M059J (cell line): Measurements from ENCODE around the gene ASF1A. TPM values are rescaled to one million over a fixed set of nuclear protein-coding genes. Genes with fewer than 3 reads are reported as not detected.
A peak's percentile ranks its signal among the peaks of the same experiment; 100 is the strongest.

Source experiments
- DNase-seq: peaks from one replicate; pipeline ENCODE4 v3.0.0-alpha.2; 2012; ENCODE audit warnings: low read depth
- total RNA-seq: library from RNA; depleted of rRNA; stranded (reverse); fragments of >200 nt; shearing (Covaris generic); gene quantifications from 2 replicates; pipeline ENCODE4 v1.2.3, GENCODE V29; 2014

The ASF1A gene
- total RNA-seq, 1 experiment from 2014 or later = 24.2 TPM

DNA sequence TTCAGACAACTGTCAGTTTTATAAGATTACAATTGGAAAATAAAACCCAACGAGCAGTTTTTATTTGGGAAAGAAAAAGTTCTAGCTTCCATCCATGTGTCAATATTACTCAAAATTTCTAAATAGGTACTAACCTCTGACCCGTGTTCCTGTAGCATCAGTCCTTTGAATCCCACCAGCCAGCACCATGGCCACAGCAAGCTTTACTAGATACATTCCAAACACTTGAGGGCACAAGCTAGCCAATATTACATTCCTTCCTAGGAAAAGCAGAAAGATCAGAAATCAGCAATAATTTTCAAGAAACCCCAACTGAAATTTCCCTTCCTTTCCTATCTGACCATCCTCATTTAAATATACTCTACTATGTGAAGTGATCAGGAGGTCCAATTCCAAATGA is 19.2 kb downstream of the ASF1A start:
- no peak for DNase-seq

DNA sequence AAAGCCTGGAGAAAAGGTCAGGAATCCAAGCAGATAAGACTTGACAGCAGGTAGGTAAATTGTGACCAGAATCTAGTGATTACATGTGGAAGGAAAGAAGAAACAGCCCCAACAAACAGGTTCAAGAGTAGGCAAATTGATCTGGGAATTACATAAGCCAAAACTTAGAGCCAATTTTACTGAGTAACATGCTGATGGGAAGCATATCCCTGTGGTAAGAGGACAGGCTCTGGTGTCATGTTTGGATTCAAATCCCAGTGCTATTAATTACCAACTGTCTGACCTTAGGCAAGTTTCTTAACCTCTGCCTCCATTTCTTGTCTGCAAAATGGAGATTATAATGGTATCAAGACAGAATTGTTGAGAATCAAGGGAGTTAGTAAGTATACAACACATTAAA is 20.6 kb downstream of the ASF1A start:
- no peak for DNase-seq

DNA sequence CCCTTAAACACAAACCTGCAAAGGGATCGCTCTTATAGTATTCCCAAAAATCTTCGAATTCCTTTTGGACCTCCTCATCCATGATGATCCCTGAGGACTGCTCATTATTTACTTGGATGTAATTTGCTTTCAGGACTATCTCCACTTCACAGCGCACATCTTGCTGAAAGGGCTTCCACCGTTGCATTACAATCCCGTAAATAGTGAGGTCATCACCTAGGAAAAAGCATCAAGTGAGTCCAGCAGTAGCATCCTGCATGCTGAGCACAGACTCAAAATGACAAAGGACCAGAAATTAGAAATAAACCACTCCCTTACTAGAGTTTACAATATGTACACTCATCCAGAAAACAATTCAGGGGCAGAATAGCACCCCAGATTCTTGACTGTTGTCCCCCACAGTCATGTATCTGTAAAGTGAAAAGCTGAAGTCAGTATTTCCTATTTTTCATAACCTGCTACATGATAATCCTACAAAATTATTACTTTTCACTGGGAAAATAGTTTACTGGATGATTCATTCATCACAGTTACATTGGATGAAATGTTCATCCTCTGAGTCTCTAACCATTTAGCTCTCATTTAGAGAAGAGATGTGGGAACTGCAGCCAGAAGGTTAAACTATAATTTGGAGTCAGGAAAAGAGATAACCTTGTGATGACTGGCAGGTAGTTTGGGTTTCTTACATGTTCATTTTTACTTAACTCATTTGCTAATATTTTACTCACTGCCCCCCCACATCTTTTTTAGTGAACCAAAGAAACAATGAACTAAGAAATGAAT is 23.8 kb downstream of the ASF1A start:
- DNase-seq = no peak

DNA sequence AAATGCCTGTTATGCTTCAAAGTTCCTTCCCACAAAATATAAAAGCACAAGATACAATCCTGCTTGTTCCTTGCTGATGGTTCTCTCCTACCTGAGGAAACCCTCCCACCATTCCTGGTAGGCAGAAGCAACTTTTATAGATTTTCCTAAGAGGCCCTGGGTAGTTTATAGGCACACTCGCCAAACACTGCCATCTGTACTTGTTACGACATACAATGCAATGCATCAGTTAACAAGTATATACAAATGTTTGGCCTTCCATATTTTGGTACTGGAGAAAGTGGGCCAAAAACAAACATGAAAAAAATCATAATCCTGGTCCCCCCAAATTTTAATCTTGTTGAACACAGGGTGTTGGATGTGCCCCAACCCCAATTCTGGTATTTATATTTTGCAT is 24.4 kb downstream of the ASF1A start:
- no peak for DNase-seq

DNA sequence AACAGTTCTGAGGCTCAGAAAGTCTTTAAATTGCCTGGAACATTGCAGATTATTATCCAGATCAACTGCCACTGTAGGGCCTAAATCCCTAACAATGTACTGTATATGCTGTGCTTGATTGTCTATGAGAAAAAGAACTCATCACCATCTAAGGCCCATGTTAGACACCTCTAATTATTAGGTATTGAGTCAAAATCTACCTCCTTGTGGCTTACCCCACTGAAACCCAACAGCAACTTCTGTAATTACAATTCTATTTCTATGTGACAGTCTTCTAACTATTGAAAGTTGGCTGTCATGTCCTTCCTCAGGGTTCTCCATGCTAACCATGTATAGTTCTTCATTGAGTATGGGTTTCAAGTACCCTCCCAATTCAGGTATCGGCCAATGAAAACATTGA is 27.1 kb downstream of the ASF1A start:
- DNase-seq = no peak

DNA sequence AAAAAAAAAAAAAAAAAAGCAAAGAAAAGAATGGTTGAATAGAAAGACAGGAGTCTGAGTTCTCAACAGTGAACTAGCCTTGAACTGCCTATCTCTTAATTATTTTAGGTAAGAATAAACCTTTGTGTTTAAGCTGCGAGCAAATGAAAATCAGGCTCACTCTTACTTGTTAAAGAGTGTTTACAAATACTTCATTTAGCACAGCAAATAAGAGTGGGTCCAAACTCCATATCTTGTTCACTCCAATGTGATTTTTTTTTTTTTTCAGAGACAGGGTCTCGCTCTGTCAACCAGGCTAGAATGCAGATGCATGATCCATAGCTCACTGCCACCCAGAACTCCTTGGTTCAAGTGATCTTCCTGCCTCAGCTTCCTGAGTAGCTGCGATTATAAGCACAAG is 29.1 kb downstream of the ASF1A start:
- DNase-seq = no peak

DNA sequence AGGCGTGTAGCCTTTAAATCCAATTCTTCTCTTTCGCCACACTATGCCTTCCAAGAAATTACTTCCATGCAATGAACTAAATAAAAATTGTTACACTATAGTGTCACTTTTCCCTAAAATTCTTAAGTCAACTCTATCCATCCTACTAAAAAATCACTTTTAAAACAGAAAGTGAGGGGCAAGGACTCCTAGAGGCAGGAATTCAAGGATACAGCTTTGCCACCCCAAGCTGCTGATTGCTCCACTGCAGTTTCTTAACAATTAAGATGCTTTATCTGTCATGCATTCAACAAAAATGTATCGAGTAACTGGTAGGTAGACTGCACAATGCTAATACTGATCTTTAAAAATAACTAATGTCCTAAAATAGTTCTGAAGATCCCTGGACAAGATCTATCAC is 36.7 kb downstream of the ASF1A start:
- DNase-seq = no peak

DNA sequence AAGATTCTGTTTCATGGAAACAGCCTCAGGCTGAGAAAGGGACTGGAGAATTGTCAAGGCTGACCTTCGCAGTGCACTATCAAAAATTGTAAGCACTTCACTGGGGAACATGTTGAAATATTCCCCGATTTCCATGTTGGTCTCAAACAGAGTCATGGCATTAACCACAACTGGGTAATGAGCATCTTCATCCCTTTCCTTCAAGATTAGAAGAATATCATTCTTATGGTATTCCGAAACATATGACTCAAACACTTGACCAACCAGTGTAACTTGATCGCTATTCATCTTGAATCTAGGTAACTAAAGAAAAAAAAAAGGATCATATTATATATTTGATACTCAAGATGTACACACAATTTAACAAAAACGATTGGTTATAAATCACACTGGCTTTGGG is 37.5 kb downstream of the ASF1A start:
- DNase-seq = no peak

DNA sequence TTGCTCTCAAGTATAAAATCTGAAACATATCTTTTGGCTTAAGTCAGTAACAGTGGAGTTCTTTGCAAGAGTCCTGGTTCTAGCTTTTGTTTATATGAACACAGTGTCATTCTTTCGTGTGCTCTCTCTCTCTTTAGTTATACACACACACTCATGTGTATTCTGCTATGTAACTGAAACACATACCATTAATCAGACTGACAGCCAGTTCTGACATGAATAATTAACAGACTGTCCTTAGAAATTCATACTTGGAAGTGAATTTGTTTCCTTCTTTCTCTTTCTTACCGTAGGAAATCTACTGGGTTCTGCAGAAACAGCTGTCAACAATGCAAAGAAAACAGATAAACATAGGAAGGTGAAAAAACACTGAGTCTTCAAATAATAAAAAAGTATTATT is 38.5 kb downstream of the ASF1A start:
- DNase-seq = no peak

DNA sequence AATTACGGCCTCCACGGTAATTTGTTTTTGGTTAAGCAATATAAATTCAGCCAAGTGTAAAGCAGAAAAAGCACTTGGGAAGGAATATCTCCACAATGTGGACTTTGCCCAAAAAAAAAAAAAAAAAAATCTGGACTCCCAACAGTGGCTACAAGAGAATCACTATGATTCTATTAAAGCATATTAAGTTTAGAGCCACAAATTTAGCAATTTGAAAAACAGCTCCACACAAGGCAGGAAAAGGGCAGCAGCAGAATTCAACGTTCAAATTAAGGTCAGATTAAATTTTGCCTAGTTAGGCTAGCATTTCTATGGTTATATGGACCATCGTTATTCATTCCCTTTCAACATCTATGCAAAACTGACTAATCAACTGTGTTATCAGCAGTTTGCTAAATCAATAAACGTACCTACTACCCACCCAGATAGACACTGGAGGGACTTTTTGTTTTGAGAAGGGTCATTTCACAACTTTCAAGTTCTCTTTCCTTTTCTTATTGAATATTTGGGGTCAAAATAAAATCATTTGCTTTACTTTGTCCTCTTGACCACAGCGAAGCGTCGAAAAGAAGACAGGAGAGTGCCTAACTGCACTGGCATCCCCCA is 40.0 kb downstream of the ASF1A start:
- no peak for DNase-seq

DNA sequence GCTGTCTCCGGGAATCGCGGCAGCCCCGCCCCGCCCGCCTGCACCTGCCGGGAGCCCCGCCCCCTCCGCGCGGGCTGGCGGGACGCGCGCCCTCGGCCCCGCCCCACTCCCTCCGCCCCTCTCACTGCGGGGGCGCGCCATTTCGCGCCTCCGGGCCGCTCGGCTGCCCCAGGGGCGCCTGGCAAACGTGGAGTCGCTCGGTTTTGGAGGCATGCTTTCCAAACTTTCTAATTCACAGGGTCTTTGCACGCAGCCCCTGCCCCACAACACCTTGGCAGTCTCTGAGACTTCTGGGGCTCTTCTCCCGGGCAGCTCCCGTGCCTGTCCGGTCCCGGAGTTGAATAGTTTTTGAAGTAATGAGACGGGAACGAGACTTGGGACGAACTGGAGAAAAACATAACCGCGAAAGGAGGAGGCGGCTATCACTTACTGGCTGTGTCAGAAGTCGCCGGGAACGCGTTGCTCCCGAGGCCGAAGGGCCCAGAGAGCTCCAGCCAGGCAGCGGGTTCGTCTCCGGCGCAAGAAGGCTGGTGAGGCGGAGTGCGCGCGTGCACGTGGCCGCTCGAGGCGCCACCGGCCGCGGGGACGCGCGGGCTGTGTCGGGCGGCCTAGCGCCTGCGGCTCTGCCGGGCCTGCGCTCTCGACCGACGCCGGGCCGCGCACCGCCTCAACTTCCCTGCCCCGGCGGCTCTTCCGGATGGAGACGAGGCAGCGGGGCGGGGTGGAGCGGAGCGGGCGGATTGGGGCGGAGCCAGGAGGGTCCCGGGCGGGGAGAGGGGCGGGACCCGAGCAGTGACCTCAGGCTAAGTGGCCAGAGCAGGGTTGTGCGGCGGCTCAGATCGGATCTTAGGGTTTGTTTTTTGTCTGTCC is 40.7 kb downstream of the ASF1A start, which contains the start of gene MCM9:
TSS of gene MCM9 (minus strand) at position 699 of the 870 bp plus-strand sequence. CDS start 3,436 bp downstream, outside the sequence.
- peak; percentile 77 for DNase-seq

DNA sequence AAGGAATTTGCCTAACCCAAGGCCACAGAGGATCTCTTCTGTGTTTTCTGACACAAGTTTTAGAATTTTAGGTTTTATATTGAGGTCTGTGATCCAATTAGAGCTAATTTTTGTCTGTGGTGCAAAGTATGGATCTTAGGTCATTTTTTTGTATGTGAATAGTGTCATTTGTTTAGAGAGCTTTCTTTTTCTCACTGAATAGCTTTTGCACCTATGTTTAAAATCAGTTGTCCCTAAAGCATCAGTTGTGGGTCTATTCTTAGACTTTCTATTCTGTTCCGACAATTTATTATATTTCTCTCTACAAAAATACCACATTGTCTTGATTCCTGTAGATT is 41.3 kb downstream of the ASF1A start:
- no peak for DNase-seq

DNA sequence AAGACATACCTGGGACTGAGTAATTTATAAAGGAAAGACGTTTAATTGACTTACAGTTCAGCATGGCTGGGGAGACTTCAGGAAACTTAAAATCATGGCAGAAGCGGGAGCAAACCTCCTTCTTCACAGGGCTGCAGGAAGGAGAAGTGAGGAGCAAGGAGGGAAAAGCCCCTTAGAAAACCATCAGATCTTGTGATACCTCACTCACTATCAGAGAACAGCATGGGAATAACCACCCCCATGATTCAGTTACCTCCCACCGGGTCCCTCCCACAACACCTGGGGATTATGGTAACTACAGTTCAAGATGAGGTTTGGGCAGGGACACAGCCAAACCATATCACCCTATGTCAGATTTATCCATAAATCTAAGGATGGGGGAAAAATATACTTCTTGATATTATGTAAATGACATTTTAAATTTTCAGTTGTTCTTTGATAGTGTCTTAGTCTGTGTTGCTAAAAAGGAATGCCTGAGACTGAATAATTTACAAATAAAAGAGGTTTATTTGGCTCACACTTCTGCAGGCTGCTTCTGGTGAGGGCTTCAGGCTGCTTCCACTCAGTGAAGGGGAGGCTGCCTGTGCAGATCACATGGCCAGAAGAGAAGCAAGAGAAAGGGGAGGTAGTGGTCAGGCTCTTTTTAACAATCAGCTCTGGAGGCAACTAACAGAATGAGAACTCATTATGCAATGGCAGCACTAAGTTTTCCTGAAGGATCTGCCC is 42.2 kb downstream of the ASF1A start:
- DNase-seq = no peak

DNA sequence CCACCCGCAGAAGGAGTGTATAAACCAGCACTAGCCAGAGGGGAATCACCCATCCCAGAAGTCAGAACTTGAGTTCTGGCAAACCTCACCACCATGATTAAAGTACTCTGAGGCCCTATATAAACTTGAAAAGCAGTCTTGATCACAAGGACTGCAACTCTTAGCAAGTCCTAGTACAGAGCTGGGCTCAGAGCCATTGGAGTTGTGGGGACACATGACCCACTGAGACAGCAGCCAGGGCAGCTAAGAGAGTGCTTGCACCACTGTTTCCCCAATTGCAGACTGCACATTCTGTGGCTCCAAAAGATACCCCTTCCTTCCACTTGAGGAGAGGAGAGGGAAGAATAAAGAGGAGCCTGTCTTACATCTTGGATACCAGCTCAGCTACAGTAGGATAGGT is 45.7 kb downstream of the ASF1A start:
- no peak for DNase-seq

DNA sequence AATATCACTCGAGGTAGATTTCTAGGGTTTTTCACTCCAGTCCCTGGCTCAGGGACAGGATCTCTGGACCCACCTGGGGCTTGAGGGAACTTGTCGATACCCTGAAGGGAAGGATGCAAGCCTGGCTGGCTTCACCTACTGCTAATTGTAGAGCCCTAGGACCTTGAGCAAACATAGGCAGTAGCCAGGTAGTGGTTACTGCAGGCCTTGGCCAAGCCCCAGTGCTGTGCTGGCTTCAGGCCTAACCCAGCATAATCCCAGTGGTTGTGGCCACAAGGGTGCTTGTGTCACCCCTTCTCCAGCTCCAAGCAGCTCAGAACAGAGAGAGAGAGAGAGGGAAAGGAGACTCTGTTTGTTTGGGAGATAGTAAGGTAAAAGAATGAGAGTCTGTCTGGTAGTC is 46.8 kb downstream of the ASF1A start:
- DNase-seq = no peak

DNA sequence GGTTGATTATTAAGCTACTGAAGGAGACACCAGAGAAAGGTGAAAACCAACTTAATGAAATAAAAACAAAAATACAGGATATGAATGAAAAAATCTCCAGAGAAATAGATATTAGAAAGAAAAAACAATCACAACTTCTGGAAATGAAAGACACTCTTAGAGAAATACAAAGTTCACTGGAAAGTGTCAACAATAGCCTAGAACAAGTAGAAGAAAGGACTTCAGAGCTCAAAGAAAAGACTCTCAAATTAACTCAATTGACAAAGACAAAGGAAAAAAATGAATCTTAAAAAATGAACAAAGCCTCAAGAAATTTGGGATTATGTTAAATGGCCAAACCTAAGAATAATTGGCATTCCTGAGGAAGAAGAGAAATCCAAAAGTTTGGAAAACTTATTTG is 51.3 kb downstream of the ASF1A start:
- DNase-seq = no peak

DNA sequence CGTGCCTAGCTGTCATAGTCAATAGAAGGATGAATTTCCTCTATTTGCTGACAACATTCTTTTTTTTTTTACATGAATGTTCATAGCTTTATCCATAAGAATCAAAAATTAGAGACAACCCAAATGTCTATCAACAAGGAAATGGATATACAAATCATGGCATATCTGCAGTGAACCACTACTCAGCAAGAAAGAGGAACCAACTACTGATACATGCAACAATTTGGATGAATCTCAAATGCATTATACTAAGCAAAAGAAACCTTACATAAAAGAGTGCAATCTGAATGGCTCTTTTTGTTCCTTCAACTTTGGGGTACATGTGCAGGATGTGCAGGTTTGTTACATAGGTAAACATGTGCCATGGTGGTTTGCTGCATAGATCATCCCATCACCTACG is 58.7 kb downstream of the ASF1A start:
- DNase-seq = no peak

DNA sequence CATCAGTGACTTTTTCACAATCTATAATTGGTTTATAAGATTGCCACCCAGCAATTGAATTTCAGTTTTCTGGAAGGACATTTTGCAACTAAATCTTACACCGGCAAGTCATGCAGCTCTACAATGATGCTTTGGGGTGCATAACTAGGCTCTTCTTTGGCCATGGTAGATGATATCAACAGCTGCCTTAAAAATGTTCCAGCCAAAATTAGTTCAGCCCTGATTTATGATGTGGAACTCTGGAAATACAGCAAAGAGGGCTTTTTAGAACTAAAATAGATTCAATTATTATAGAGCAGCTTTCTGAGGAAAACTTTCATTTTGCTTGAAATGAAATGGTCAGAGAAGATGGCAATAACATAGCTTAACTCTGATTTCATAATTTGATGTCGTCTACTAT is 59.4 kb downstream of the ASF1A start:
- DNase-seq = no peak
